Adrenal gland (tissue), 12 donors: ENCODE results near the gene HOXA10. TPM values are rescaled to one million over a fixed set of nuclear protein-coding genes. Genes with fewer than 3 reads are reported as not detected.

Experiments used
- DNase-seq, 7 donors: peaks; one replicate each; pipeline ENCODE4 v3.0.0-alpha.2; 2019 to 2020
- H3K27ac ChIP-seq, 5 donors: fragments of 200-600 bp; sonication (generic) in 4 of 5; 1 replicate in 3 of 5; 2 replicates in 2 of 5; pipeline versions ENCODE4 v1.5.1 to v1.8.0; 2016 to 2020; ENCODE audit warnings: mild to moderate bottlenecking in 1 of 5
- H3K27me3 ChIP-seq: fragments of 200-600 bp; 2 replicates; pipeline ENCODE4 v1.8.0; 2021
- H3K36me3 ChIP-seq, 2 donors: fragments of 200-600 bp; replicated peaks in 1 of 2; 1 replicate in 1 of 2; 2 replicates in 1 of 2; pipeline versions ENCODE4 v1.5.1 to v1.8.0; 2018 to 2022
- H3K4me1 ChIP-seq, 2 donors: fragments of 200-600 bp; replicated peaks in 1 of 2; 1 replicate in 1 of 2; 2 replicates in 1 of 2; pipeline versions ENCODE4 v1.5.1 to v1.8.0; 2018 to 2021
- H3K4me3 ChIP-seq, 4 donors: fragments of 200-600 bp; sonication (generic) in 3 of 4; one replicate each; pipeline ENCODE4 v1.5.1; 2016 to 2018
- H3K9me3 ChIP-seq, 3 donors: fragments of 200-600 bp; sonication (generic) in 1 of 3; replicated peaks in 1 of 3; 1 replicate in 2 of 3; 2 replicates in 1 of 3; pipeline versions ENCODE4 v1.5.1 to v1.8.0; 2016 to 2021
- POLR2A ChIP-seq, 2 donors: fragments of 450-650 bp; IDR thresholded peaks; one replicate each; pipeline ENCODE4 v1.6.1; 2017; ENCODE audit warnings: antibody characterized with exemption in 2 of 2, mild to moderate bottlenecking in 2 of 2, moderate library complexity in 1 of 2
- WGBS, 4 donors: extraction: QIAGEN DNeasy Blood & Tissue Kit in 2 of 4; methylation state at CpG; one replicate each; pipeline versions ENCODE4 v1.1.5 to v1.1.7; 2013 to 2017; 5-methylcytosine and 5-hydroxymethylcytosine counted together
- intact Hi-C, 2 donors: fragments of 100-400 bp; cut with DNase I; formaldehyde crosslinking; loops; one replicate each; pipeline versions ENCODE4 v1.14.1 to v1.15.0; 2022 to 2023
- polyA plus RNA-seq, 3 donors: library from polyadenylated mRNA; stranded (reverse); fragments of 200-250 nt in 2 of 3; fragments of 350-450 nt in 1 of 3; fragmentation: Illumina TruSeq in 1 of 3; extraction: RNeasy Lipid Tissue Mini Kit (QIAGEN cat#74804) in 1 of 3; gene quantifications; one replicate each; pipeline ENCODE4 v1.2.3, GENCODE V29; 2013 to 2014
- total RNA-seq, 9 donors: library from RNA; depleted of rRNA in 4 of 9; stranded (reverse); fragments of >200 nt in 4 of 9; fragments of 120-200 nt in 1 of 9; fragmentation: NEBNext Ultra II Directional in 1 of 9; extraction: Animal tissue kit (Norgen Biotek cat#: 25700) in 1 of 9; gene quantifications; one replicate each; pipeline versions ENCODE4 v1.1.0 to v1.2.4, GENCODE V29; 2013 to 2023
- TF ChIP-seq, protein P1 (sequence below), 6 experiments: fragments of 450-650 bp in 4 of 6; fragments of 200-600 bp in 2 of 6; sonication (generic) in 1 of 6; IDR thresholded peaks; 1 replicate in 5 of 6; 2 replicates in 1 of 6; pipeline versions ENCODE4 v1.5.1 to v1.8.0; 2016 to 2021; ENCODE audit warnings: antibody characterized with exemption in 6 of 6, mild to moderate bottlenecking in 2 of 6, moderate library complexity in 1 of 6
- donor health status: healthy with polysubstance abuse.
- donor health status: Bipolar disorder and iron deficiency.
- donor health status: DM: yes; HTN: yes; CAD: no.
- donor health status: DM: no; HTN: no; CAD: no.
- donor health status: DM: no; HTN: no; CAD: no.
- donor health status: DM: yes; HTN: yes; CAD: no.

The HOXA10 gene
- total and polyA plus RNA-seq, 12 donors = 0.11 to 14.7 (median 11.3) TPM

DNA sequence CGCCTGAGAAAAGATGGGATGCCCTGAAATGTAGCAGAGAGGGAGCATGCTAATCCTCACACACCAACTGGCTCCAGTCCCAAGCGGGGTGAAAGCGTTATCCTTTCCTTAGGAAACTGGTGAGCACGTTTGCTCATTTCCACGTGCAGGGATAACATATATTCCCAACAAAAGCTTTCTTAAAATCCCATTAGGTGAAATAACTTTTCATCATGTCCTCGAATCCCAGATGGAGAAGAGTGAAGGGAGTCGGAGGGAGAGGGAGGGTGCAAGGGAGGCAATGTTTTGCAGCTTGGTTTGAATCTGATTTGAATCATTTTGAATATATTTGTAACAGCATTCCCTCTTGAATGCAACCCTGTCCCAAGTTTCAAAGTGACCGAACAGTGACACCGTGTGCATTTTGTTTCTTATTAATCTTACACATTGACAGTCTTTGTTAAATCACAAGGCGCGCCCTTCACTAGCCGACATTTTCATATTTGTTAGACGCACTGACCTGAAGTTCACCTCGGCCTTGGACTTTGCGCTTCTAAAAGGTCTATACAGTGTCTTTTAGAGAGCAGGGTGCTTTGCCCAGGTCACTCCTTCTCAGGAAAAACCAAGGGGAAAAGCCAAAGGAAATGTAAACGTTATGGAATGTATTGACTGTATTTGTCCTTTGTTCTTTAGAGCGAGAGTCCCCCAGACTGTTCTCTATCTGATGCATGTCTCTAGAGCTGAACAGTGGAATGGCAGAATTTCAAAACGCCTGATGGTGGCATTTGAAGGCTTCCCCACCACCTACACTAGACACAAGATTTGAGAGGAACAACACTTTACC is 40.5 kb downstream of the HOXA10 start:
- 69 to 75% (median 73%) methylated on average over 18 of the region's 18 CpGs for WGBS, 4 donors
- Histone ChIP-seq H3K27me3 (no peaks in the 10 kb centered on the region), H3K4me1 (peaks cover 13 to 44% of the 10 kb centered on the region in 2 donors), H3K4me3 (no peak overlapping the region), H3K36me3 (no peaks in the 10 kb centered on the region), H3K9me3 (no peaks in the 10 kb centered on the region), H3K27ac (peak overlapping the region in 2 of 5 donors; percentile 42 to 73)
- DNase-seq = peak in 3 of 7 donors; percentile 14 to 52 (median 18)
- intact Hi-C loops = no loop called here
- no peak for TF ChIP-seq POLR2A (IDR thresholded peaks at IDR 0.05)

- no peak for DNase-seq
- no peak overlapping the region for H3K4me3 ChIP-seq
- WGBS, 4 donors = 68 to 72% (median 70%) methylated on average over 6 of the region's 6 CpGs
- H3K9me3 ChIP-seq = no peaks in the 10 kb centered on the region
- peaks cover 13 to 51% of the 10 kb centered on the region in 2 donors for H3K4me1 ChIP-seq
- no peaks in the 10 kb centered on the region for H3K27me3 ChIP-seq
- intact Hi-C loops = no loop called here
- no peak for TF ChIP-seq POLR2A (IDR thresholded peaks at IDR 0.05)
- TF ChIP-seq, protein P1, sequence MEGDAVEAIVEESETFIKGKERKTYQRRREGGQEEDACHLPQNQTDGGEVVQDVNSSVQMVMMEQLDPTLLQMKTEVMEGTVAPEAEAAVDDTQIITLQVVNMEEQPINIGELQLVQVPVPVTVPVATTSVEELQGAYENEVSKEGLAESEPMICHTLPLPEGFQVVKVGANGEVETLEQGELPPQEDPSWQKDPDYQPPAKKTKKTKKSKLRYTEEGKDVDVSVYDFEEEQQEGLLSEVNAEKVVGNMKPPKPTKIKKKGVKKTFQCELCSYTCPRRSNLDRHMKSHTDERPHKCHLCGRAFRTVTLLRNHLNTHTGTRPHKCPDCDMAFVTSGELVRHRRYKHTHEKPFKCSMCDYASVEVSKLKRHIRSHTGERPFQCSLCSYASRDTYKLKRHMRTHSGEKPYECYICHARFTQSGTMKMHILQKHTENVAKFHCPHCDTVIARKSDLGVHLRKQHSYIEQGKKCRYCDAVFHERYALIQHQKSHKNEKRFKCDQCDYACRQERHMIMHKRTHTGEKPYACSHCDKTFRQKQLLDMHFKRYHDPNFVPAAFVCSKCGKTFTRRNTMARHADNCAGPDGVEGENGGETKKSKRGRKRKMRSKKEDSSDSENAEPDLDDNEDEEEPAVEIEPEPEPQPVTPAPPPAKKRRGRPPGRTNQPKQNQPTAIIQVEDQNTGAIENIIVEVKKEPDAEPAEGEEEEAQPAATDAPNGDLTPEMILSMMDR (IDR thresholded peaks at IDR 0.05) = no peak
- no peak overlapping the region for H3K27ac ChIP-seq
- no peaks in the 10 kb centered on the region for H3K36me3 ChIP-seq
Measured at GRCh38 chr7:27132978-27133377, 41.1 kb downstream of the HOXA10 start.

DNA sequence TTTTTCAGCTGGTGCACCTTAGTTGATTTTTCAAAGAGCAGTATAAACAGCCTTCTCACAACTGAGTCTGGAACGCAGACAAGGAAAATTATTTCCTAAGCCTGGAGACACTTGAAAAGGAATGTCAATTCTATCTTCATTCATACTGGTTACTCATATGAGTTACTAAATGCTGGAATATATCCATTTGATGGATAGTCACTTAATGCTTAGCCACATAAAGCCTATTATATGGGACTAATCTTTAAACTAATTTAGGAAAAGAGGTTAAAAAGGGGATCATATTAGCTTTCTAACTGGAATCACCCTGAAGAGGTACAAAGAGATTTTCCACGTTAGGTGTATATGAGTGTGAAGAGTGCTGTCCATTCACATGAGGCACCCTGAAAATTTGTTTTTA is 41.9 kb downstream of the HOXA10 start:
- intact Hi-C loops = no loop called here
- no peak overlapping the region for H3K27ac ChIP-seq
- H3K27me3 ChIP-seq = no peaks in the 10 kb centered on the region
- DNase-seq = no peak
- no peaks in the 10 kb centered on the region for H3K36me3 ChIP-seq
- peaks cover 13 to 54% of the 10 kb centered on the region in 2 donors for H3K4me1 ChIP-seq
- no peaks in the 10 kb centered on the region for H3K9me3 ChIP-seq
- WGBS, 4 donors = 80 to 85% (median 83%) methylated on average over 2 of the region's 2 CpGs
- no peak for TF ChIP-seq POLR2A (IDR thresholded peaks at IDR 0.05)
- TF ChIP-seq, protein P1 (IDR thresholded peaks at IDR 0.05) = no peak
- no peak overlapping the region for H3K4me3 ChIP-seq

DNA sequence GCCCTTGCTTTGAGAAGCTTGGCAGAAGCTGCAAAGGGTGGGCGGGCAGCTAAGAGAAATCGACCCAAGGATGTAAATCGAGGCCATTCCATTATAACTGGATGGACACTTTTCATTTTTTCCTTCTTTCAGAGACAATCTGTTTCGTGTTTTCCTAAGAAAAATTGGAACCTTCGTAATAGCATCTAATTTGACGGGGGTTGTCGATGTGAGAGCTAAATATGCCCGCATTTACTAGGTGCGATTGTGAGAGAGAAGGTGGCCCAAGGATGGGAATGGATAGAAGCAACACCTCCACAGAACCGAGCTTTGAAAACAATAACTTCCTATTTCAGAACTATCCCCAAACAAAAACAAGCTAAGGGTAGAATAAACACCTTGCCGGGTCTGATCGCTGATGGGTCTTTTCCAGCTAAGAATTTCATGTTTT is 42.7 kb downstream of the HOXA10 start:
- Histone ChIP-seq H3K4me1 (peaks cover 13 to 54% of the 10 kb centered on the region in 2 donors), H3K36me3 (no peaks in the 10 kb centered on the region), H3K4me3 (peak overlapping the region; percentile 1 to 96 (median 60)), H3K9me3 (no peaks in the 10 kb centered on the region), H3K27ac (peak overlapping the region; percentile 60 to 98 (median 70)), H3K27me3 (no peaks in the 10 kb centered on the region)
- WGBS, 4 donors = 49 to 54% (median 52%) methylated on average over 12 of the region's 12 CpGs
- no peak for TF ChIP-seq POLR2A (IDR thresholded peaks at IDR 0.05)
- TF ChIP-seq, protein P1 (IDR thresholded peaks at IDR 0.05) = no peak
- intact Hi-C loops = no loop called here
- DNase-seq = no peak
